ENCODE measurements around the gene SPATA3.
"Not testable (repeated sequence)": the region's sequence is repeated elsewhere in the genome, so short reads cannot be mapped to it uniquely, and the experiment has no call there.

SPATA3 gene

GRCh38 chr2:230995821-230996220 lies at the start of gene SPATA3:
SPATA3 (plus strand) TSS chr2:230996121; CDS start chr2:230996234, 113 bp downstream.
- DNase-seq = no peak

GRCh38 chr2:230946429-230947234 lies 49.3 kb upstream of the SPATA3 start:
- DNase-seq = no peak

- no peak for DNase-seq
Observed at GRCh38 chr2:230947235-230947576, 48.7 kb upstream of the SPATA3 start.

- no peak for DNase-seq
Observed at GRCh38 chr2:230947908-230948365, 48.0 kb upstream of the SPATA3 start.

GRCh38 chr2:230949966-230950873 lies 45.7 kb upstream of the SPATA3 start:
- no peak for DNase-seq

GRCh38 chr2:230950874-230951339 lies 45.0 kb upstream of the SPATA3 start:
- DNase-seq = no peak

GRCh38 chr2:230951396-230951795 lies 44.5 kb upstream of the SPATA3 start:
- no peak for DNase-seq

- DNase-seq = no peak
Observed at GRCh38 chr2:230952226-230952956, 43.5 kb upstream of the SPATA3 start.

- peak; percentile 7 for DNase-seq
Observed at GRCh38 chr2:230953845-230954244, 42.1 kb upstream of the SPATA3 start.

GRCh38 chr2:230954746-230955145 lies 41.2 kb upstream of the SPATA3 start:
- no peak for DNase-seq

- no peak for DNase-seq
Observed at GRCh38 chr2:230955163-230955737, 40.7 kb upstream of the SPATA3 start.

GRCh38 chr2:230956827-230957755 lies 38.8 kb upstream of the SPATA3 start:
- DNase-seq = no peak

GRCh38 chr2:230957756-230958391 lies 38.0 kb upstream of the SPATA3 start:
- DNase-seq = no peak

GRCh38 chr2:230958820-230959756 lies 36.8 kb upstream of the SPATA3 start:
- DNase-seq = no peak

- DNase-seq = no peak
Observed at GRCh38 chr2:230960026-230960425, 35.9 kb upstream of the SPATA3 start.

GRCh38 chr2:230961091-230961491 lies 34.8 kb upstream of the SPATA3 start:
- DNase-seq = no peak

GRCh38 chr2:230964136-230964730 lies 31.7 kb upstream of the SPATA3 start:
- DNase-seq = no peak

- no peak for DNase-seq
Observed at GRCh38 chr2:230967113-230967512, 28.8 kb upstream of the SPATA3 start.

GRCh38 chr2:230968314-230968713 lies 27.6 kb upstream of the SPATA3 start:
- DNase-seq = not testable (repeated sequence)
